Measurements from ENCODE around the gene HSPA9.
"Not testable (repeated sequence)": the region's sequence is repeated elsewhere in the genome, so short reads cannot be mapped to it uniquely, and the experiment has no call there.

Gene HSPA9

GRCh38 chr5:138529812-138530211, 45.4 kb downstream of the HSPA9 start:
- DNase-seq (ENCODE audit: low spot score), result no peak

DNA sequence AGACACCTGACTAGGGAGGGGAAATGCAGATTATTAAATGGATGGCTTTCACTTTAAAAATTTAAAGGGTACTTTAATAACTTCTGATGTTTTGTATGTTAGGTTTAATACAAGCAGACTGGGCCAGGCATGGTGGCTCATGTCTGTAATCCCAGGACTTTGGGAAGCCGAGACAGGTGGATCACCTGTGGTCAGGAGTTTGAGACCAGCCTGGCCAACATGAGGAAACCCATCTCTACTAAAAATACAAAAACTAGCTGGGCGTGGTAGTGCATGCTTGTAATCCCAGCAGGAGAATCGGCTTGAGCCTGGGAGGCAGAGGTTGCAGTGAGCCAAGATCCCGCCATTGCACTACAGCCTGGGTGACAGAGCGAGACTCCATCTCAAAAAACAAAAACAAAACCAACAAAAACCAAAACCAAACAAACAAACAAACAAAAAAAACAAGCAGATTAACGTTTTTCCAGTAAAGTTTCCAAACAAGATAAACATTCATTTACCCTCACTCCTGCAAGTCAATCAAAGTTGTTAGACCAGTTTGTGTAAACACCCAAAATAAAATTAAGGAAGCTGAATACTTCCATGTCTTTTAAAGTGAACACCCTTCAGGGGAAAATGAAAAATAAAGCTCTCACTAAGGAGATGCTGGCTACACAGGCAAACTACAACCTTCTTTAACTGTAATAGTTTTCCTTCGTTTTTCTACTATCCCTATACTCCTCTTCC, 46.3 kb downstream of the HSPA9 start:
- no peak for DNase-seq (ENCODE audit: low spot score)

DNA sequence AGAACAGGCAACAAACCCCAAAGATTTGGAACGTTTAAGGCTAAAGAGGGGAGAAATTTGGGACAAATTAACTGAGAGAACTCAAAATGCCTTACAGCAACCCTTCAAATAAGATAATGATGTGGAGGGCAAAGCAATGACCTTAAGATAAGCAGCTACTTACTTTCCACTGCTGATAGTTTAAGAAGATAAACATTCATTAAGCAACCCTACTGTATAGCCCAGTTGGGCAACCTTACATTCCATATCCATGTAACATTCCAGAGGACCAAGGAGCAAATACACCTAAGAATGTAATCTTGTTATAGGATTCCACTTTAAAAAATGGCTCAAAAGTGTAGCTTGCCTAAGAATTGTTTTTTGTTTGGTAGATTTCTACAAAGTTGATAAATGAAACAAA, 47.0 kb downstream of the HSPA9 start:
- DNase-seq (ENCODE audit: low spot score), result no peak

GRCh38 chr5:138527170-138527569, 48.0 kb downstream of the HSPA9 start:
- DNase-seq (ENCODE audit: low spot score), result no peak

DNA sequence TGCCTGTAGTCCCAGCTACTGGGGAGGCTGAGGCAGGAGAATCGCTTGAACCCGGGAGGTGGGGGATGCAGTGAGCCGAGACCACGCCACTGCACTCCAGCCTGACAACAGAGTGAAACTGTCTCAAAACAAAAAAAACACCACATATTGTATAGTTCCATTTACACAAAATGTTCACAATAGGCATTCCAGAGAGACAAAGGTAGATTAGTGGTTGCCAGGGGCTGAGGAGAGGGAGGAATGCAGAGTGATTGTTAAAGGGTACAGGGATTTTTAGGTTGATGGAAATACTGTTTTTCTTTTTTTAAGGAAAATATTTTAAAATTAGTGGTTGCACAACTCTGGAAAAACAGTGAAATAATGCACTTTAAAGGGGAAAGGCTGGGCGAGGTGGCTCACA, 51.8 kb downstream of the HSPA9 start:
- DNase-seq (ENCODE audit: low spot score), result no peak

GRCh38 chr5:138520971-138521370, 54.2 kb downstream of the HSPA9 start:
- DNase-seq (ENCODE audit: low spot score), result no peak

DNA sequence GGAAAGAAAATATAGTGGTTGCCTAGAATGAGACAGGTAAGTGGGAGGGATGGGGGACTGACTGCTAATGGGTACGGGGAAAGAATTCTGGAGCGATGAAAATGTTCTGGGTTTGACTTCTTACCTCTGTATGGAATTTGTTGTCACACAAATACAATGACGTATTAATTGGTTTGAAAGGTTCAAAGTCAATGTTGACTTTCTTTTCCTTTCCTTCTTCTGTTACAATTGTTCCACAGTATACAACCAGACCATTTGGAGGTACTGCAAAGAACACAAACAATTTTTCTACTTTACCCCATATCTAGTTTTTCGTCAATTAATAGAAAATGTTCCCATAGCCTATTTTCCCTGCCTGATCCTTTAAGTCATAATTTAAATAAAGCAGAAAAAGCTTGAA, 57.8 kb downstream of the HSPA9 start:
- DNase-seq (ENCODE audit: low spot score), result no peak

DNA sequence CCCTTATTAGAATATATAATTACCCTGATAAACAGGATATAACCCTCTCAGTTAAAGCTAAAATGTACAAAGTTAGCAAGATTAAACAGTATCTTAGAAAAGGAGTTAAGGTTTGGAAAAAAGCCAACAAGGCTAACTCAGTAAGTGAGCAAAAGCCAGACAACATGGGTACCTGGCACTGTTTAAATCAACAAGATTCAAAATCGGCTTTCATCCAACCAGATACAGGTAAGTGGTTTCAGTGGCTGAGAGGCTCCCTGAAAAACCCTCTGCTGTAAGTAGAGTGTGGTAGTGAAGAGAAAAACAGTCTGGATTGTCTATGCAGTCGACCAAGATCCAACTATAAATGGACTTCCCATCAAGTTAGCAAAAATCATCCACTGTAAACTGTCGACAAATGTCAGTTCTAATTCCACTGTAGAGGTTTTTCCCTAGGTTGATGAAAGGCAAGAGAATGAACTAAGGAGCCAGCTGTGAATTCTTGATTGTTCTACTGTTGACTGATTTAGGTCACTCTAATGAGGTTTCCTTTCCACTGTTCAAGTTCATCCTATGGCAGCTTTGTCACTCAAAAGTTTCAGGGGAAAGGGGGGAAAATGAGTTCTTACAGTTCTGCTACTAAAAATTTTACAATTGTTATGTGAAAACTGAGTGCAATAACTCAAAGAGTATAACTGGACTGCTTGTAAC, 59.5 kb downstream of the HSPA9 start:
- no peak for DNase-seq (ENCODE audit: low spot score)

- DNase-seq (ENCODE audit: low spot score), result no peak
Observed at GRCh38 chr5:138514021-138514420, 61.2 kb downstream of the HSPA9 start.

DNA sequence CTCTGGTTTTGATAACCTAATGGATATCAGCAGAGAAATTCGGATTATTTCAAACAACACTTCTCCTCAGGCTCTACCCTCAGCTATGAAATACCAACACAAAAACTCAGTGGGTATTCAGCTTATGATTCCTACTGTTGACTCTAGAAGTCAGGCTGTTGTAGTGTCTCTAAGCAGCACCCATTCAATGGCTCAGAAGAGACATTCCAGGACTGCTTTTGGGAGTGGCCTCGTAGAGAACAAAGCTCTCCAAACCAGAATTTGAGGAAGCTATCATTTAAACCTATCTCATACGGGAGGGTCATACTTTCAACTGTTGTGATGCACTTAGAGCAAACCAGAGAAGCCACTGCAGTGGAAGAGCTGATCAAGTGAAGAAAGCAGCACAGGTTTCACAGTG, 66.2 kb downstream of the HSPA9 start:
- no peak for DNase-seq (ENCODE audit: low spot score)

DNA sequence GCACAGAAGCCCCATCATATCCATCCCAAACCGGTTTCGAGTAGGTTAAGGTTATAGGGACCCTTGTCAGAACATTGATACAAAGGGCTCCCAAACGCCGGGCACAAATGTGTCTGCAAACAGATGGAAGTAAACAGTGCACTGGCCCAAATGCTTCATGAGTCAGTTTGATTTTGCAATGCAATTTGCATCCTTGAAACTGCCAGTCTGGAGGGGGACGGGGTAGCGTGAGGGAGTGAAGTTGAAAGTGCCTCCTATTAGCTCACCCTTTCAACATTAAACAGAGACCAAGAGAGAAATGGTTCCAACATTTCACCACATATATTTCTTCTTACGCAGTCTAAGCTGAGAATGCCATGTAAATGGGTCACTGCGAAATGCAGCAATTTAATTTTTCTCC, 67.7 kb downstream of the HSPA9 start:
- not testable (repeated sequence) for DNase-seq (ENCODE audit: low spot score)

GRCh38 chr5:138506370-138507306, 68.6 kb downstream of the HSPA9 start:
- no peak for DNase-seq (ENCODE audit: low spot score)

DNA sequence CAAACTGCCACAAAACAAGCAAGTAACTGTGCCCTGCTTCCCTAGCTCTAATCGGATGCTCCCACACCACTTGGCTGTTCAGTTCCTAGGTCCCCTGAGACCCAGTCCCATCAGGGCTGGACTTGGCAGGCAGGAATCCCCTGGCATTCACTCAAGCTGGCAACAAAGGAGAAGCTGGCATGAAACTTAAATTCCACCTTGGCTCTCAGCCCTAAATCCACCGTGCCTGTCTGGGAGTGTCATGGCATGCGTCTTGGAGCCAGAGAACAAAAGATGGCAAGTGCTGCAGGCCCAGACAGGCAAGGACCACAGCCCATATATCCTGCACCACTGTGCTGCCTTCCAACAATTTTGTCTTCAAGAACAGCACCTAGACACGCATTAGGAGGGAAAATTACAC, 70.4 kb downstream of the HSPA9 start:
- DNase-seq (ENCODE audit: low spot score), result no peak
